HEK293T (cell line): ENCODE measurements around the gene UNC79.

Source experiments
- ARNT ChIP-seq: fragments of 450-650 bp; IDR thresholded peaks from 2 replicates; pipeline ENCODE4 v1.6.1; 2017; ENCODE audit warnings: mild to moderate bottlenecking
- BHLHE40 ChIP-seq: fragments of 450-650 bp; IDR thresholded peaks from 2 replicates; pipeline ENCODE4 v1.6.1; 2016; ENCODE audit warnings: mild to moderate bottlenecking, moderate library complexity, borderline replicate concordance
- ELF4 ChIP-seq: fragments of 450-650 bp; IDR thresholded peaks from 2 replicates; pipeline ENCODE4 v1.6.1; 2017; ENCODE audit warnings: antibody characterized with exemption
- FOXK2 ChIP-seq: fragments of 450-650 bp; IDR thresholded peaks from 2 replicates; pipeline ENCODE4 v1.6.1; 2016; ENCODE audit warnings: mild to moderate bottlenecking
- FOXM1 ChIP-seq: fragments of 450-650 bp; IDR thresholded peaks from 2 replicates; pipeline ENCODE4 v1.6.1; 2017; ENCODE audit warnings: mild to moderate bottlenecking, borderline replicate concordance
- HDGF ChIP-seq: fragments of 450-650 bp; IDR thresholded peaks from 2 replicates; pipeline ENCODE4 v1.6.1; 2017; ENCODE audit warnings: antibody characterized with exemption, borderline replicate concordance
- SP1 ChIP-seq: fragments of 450-650 bp; IDR thresholded peaks from 2 replicates; pipeline ENCODE4 v1.6.1; 2017
- TARDBP ChIP-seq: fragments of 450-650 bp; IDR thresholded peaks from 2 replicates; pipeline ENCODE4 v1.6.1; 2016
- ZNF384 ChIP-seq: fragments of 450-650 bp; IDR thresholded peaks from 2 replicates; pipeline ENCODE4 v1.6.1; 2016

- TF ChIP-seq FOXM1, result no peak
- no peak for TF ChIP-seq HDGF
- no peak for TF ChIP-seq FOXK2
- no peak for TF ChIP-seq ELF4
- TF ChIP-seq BHLHE40, result no peak
- TF ChIP-seq ARNT, result no peak
- TF ChIP-seq SP1, result no peak
- TF ChIP-seq TARDBP, result no peak
- TF ChIP-seq ZNF384, result no peak
These were observed 263.2 kb downstream of the UNC79 start for GRCh38 chr14:93693914-93694313.
